ENCODE results near the gene KATNB1.

Gene KATNB1

DNA sequence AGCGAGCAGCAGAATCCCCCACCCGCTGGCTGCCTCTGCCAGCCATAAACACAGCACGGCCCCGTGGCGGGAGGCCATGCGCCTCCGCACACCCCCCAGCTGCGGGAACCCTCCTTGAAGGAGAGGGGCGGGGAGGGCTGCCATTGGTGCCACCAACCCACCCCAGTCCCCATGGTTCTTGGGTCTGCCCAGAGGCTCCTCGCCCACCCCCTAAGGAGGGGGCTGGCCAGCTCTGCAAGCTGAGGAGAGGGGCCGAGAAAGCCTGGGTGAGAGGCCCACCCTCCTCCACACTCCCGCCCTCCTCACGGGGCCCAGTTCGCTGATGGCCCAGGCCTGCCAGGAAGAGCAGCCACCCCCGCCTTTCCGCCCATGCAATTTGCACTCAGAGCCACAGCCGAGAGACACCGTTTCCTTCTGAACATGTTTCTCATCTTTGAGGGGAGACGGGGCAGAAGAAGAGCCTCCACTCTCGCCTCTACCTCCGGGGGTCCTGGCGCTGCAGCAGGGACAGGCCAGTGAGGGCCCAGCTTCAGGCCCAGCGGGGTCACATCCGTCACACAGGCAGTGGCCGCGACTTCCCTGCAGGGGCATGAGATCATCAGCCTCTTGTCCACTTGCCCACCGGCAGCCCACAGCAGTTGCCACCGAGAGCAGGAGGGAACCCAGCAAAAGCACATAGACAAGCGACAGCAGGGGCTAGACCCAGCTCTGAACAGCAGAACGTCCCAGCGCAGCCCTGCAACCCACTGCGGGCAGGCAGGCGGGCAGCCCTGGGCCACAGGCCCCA lies 23.0 kb downstream of the KATNB1 start:
- DNase-seq = no peak

DNA sequence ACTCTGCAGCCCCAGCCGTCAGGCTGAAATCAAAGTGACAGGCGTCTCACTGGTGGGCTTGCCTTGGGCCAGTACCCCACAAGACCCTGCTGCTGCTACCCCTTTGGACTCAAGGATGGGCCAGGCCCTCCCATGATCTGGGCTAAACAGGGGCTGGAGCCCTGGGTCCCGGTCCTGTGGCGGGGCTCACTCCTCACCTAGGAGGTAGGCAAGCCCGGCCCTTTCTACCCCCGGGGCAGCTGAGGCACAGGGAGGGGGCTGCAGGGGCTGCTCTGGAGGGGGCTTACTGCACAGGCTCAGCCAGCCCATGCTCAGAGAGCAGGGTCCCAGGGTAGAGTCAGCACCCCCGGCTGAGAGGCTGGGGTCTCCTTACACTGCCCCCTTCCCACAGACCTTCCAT lies 23.6 kb downstream of the KATNB1 start:
- DNase-seq = no peak

DNA sequence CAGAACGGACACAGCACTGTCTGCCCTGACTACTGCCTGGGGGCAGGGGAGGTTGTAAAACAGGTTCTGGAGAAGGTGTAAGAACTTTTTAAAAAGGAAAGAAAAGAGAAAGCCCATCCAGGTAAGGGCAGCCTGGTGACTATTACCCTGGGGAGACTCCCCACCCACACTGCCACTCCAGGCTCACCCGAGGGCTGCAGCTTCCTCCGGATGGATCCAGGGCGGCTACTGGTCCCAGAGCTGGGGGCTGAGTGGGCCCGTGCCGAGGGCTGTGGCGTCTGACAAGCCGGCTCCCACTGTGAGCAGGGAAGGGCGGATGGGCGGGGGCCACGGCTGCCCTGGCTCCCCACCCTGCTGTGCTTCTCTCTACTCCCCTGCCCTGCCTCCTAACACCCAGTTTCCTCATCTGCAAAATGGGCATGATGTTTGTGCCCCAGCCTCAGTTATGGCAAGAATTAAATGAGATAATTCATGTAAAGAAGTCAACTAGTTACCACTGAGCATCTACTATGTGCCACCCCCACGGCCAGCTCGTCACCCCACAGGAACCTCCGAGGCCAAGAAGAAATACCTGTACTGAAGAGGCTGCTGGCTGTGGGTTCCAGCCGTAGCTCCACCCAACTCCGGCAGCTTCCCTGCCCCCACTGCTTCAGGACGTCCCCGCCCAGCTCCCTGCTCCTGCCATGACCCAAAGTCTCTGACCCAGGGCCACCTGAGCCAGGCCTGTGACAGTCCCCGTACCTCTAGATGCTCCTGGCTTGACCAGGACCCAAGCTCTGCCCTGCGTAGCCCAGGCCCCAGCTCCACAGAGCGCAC lies 24.2 kb downstream of the KATNB1 start:
- DNase-seq = peak in 1 of 3 experiments; percentile 17

DNA sequence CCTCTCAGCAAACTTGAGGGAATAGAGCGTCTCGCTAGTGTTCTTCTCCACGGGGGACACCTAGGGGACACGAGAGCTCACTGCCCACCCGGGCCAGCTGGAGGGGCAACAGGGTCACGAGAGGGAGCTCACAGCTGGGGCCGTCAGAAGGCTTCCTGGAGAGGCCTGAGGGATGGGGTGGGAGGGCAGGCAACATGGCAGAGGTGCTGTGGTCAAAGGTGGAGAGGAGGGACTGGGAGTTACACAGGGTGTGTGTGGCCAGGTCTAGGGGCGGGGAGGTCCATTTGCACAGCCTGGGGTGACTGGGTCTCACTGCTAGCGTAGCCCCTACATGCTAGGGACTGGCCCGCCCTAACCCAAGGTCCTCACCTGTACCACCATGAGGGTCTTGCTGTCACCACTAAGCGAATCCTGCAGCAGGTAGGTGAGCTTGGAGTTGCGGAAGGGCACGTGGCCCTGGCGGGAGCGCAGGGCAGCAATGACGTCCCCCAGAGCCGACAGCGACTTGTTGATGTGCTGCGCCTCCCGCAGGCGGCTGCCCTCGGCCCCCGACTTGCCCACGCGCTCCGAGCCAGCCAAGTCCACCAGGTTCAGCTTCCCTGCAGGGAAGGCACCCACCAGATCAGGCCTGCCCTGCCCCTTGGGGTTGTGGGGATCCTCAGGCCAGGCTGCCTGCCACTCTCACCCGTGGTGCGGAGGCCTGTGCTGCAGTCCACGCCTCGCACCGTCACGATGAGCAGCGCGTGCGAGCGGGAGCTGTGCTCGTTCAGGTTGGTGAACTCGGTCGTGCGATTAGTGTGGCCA lies 25.0 kb downstream of the KATNB1 start:
- no peak for DNase-seq

DNA sequence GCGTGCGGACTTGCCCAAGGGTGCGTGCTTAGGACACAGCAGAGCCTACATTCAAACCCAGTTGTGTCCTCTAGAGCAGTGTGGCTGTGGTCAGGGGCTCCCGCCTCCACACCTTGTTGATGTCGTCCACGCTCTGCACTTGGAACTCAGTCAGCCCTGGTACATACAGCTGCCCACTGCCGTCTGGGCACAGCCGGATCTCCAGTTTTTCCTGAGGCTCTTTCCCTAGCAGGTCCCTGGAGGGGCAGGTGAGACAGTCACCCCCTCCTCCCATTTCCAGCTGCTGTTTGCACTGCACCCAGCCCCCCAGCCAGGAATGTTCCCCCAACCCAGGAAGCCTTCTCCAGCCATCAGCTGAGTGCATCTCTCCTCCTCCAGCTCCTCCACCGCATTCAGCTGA lies 25.7 kb downstream of the KATNB1 start:
- peak in 1 of 3 experiments; percentile 10 for DNase-seq

DNA sequence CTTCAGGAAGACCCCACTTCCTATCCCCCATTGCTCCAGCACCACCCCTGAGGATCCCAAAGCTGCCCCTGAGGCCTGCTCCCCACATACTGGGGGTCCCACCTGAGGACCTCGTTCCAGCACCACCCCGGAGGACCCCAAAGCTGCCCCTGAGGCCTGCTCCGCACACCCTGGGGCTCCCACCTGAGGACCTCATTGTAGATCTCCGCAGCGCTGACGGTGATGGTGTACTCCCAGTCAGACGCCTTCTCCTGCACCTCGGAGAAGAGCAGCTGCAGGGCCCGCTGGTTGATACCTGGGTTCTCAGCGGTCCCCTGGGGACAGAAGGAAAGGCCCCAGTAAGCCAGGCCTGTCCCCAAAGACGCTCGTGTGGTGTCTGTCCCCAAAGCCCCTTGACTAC lies 26.4 kb downstream of the KATNB1 start:
- no peak for DNase-seq

DNA sequence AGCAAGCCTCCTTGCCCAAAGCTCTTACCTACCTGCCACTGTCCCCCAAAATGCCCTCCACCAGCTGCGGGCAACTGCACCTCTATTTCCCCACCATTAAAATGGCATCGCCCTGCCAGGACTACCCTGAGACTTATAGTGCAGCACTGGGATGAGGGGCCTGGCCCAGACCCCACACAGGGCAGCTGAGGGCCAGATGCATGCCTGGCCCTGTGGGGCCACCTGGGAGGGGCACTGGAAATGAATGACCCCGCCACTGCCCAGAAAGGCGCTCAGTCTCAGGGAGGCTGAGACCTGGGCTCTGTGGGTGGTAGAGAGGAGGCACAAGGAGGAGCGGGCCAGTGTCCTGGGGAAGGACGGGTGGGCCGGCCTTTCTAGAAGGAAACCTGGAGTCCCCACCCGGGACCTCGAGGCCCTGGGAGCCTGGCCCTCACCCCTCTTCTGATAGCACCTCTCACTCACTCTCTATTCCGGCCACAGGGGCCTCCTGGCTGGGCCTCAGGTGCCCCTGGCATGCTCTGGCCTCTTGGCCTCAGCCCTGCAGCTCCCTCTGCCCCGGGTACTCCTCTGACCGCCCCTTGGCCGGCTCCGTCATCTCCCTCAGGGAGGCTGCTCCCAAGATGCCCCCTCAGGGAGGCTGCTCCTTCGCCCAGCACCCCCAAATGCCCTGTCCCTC lies 26.9 kb downstream of the KATNB1 start:
- no peak for DNase-seq

DNA sequence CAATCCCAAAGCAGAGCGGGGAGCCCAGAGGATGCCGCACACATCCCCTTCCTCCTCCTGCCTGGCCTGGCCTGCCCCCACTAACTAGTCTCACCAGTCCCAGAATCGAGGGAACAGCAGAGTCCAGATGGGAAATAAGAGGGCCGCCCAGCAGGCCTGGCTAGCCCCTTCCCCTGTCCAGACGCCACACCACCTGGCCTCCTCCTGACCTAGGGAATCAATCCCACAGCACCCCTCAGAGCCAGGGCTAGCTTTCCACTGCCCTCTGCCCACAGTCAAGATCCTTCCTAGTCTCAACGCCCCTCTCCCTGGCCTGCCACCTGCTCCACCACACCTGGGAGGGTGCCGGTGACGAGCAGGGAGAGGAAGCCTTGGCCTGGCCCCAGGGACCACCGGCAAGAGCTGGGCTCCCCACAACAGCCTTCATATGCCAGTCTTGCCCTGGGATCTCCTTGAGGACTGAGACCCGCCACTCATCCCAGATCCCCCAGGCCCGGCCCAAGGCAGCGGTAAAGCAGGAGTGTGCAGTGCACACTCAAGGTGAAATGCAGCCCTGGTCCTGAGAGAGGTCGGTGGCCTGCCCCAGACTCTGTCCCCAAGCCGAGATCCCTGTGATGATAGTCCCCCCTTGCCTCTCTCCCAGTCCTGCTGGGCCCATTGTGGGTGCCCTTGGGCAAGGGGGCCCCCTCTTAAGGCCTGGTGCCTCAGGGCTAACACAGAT lies 27.9 kb downstream of the KATNB1 start:
- DNase-seq = no peak

DNA sequence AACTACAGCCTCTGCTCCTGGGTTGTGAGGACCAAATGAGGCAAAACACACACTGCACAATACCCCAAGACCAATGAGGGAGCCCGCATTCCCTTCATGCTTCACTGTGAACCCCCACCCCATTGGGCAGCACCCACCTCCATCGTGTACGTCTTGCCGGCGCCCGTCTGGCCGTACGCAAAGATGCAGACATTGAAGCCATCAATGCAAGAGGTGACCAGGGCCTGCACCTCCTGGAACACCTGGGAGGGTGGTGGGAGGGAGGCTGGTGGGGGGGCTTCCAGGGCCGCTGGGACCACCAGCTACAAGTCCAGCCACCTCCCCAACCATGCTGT lies 28.4 kb downstream of the KATNB1 start:
- no peak for DNase-seq

DNA sequence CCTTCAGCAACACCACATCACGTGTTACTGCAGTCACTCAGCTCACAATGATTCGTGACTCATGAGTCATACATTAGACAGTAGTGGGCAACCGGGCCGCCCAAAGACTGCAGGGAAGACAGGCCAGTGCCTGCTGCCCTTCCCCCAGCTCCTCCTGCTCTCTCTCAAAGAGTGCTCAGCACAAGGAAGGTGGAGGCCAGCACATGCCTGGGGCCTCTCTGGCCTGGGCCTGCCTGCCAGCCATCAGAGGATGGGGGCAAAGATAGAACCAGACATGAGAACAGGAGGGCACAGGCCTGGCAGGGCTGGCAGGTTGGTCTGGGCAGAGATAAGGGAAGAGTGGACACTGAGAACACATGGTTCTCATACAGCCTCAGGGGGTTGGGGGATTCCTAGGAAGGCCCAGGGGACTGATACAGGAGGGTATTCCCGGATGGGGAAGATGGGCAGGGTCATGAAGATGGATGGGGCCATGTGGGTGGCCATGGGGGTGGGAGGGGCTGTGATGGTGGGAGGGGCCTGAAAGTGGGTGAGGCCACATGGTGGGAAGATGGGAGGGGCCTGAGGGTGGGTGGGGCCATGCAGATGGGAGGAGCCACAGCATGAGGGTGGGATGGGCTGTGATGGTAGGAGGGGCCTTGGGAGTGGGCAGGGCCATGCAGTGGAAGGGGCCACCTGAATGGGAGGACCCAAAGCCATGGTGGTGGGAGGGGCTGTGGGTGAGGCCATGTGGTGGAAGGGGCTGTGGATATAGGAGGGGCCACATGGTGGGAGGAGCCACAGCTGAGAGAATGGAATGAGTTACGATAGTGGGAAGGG lies 29.0 kb downstream of the KATNB1 start:
- peak in 1 of 3 experiments; percentile 5 for DNase-seq

DNA sequence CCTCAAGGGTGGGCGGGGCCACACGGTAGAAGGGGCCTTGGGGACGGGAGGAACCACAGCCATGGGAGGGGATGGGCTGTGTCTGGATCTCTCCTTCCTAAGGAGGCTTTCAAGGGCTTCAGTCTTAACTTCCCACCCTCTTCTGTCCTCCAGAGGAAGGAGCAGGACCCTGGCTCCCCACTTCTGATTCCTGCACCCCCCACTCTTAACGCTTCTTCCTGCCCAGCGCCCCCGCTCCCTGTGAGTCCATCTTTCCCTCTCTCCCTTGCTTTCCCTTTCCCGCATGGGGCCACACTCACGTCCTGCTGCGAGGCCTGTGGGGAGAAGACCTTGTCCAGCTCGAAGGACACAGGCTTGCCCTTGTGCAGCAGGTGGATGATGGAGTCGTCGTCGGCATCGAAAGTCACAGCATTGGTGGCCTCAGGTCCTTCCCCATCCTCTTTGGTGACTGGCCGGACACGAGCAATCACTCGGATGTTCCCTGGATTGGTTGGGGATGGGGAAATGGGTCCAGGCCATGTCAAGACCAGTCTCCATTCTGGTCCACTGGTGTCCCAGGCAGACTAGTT lies 29.7 kb downstream of the KATNB1 start:
- DNase-seq = no peak

DNA sequence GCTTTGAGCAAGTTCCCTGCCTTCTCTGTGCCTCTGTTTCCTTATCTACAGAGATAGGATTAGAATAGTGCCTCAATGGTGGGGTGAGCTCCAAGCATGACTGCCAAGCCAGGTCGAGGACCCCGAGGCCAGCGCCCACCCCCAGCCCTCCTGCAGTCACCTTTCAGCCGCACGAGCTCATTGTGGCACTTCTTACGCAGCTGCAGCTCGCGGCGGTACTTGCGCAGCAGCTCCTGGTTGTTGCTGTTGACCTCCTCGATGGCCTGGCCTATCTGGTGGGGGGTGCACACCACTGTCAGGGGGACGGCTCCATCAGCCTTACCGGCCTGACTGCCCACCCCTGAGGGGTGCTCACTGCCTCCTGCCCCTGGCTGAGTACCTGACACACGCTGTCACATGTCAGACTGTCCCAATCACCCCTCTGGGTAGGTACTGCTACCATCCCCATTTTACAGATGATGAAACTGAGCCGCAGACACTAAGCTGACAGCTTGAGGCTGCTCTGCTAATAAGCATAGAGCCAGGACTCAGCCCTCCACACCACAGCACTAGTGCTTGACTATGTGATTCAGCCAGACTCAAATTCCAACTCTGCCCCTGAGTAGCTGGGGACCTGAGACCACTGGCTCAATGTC lies 31.3 kb downstream of the KATNB1 start:
- no peak for DNase-seq

DNA sequence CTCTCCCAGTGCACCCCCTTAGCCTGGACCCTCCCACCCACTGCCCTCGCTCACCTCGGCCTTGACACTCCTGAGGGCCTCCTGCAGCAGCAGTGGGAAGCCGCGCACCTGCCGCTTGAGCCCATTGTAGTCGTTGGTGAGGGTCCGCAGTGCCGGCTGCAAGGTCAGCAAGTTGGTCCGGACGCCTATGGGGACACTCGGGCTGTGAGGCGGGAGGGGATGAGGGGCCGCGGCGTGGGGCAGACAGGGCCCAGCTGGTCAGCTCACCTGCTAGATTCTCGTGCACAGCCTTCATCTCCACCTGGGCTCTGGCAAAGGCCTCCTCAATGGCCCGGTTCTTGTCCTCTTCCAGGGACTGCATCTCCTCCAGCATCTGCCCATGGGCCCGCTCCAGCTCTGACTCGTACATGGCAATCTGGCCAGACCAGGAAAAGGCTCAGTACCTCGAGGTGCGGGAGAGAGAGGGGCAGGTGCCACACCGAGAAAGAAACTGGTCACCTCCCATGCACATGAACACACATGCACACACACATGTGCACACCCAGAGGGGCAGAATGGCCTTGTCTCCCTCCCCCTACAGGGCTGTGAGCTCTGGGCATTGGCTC lies 34.1 kb downstream of the KATNB1 start:
- no peak for DNase-seq

DNA sequence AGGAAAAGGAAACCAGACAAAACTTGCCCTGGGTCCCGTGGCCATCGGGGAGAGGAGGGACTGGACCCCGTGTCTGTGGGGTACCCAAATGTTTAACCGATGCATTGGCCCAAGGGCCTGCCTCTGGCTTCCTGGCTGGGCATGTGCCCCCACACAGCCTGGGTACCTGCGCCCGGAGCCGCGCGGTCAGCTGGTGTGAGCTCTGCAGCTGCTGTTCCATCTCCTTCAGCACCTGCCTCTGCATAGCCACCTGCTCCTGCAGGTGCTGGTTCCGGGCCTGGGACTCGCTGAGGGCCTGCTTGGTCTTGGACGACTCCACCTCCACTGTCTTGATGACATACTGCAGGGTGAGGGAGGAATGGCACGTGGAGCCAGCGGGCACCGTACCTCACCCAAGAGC lies 34.8 kb downstream of the KATNB1 start:
- peak in 1 of 3 experiments; percentile 68 for DNase-seq

DNA sequence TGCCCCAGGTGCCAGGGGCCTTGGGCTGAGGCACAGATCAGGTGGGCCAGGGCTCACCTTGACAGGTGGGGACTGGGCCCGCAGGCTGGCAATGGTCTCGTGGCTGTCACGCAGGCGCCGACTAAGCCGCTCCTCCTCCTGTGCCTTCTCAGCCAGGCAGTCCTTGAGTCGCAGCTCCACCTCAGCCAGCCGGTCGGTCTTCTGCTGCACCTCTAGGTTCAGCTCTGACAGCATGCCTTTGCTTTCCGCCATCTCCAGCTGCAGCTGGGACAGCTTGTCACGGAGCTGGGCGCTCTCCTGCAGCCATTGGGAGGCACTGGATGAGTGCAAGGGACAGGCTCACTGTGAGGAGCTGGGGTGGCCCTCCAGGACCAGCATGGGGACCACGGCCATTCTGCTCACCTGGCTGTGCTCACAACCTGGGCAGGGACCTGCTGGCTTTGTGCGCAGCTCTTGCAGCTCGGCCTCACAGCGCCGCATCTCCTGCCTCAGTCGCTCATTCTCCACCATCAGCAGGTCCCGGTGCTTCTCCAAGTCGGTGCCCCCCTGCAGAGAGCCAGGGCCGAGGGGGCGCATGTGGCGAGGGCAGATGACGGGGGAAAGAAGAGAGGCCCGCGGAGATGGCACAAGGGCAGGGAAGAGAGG lies 35.7 kb downstream of the KATNB1 start:
- DNase-seq = no peak

DNA sequence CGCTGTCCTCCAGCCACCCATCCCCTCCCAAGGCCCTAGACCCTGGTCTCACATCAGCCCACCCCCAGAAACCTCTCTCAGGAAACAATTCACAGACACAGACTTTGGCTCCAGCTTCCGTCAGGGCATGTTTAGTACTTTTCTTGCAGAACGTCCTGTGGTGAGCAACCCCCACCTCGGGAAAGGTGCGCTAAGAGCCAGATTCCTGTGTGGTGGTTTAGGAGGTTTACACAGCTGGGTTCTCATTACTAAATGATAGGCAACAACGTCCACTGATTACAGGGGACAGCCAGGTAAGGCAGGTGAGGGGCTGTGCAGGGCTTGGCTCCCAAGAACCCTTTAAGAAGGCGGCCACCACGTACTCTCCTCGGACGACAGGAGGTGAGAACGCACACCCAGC lies 37.4 kb downstream of the KATNB1 start:
- peak in 1 of 3 experiments; percentile 33 for DNase-seq

DNA sequence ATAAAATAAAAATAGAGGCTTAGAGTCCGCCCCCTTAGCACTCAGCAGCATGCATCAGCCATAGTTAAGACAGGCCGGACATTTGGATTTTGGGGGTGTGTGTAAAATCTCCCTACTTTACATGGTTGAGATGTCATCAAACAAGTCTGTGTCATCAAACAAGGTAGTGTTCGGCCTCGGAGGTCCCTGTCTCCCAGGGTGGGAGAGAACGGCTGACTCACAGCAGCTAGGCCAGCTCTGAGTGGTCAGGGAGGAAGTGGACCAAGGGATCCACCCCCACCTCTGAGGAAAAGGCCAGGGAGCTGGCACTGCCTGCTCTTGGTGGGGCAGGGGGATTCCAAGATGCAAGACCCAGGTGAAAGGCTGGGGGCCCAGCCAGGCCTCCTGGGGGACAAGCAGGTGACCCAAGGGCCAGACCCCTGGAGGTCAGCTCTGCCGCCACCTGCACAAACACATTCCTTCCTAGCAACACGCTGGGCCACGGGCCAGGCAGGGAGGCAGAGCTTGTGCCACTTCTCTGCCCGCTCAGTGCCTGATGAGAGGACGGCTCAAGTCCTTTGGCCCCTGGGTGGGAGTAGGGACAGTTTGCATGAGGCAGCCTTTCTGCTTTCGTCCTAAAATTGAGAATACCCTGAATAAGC lies 38.2 kb downstream of the KATNB1 start:
- peak in 2 of 3 experiments; percentile 10 to 45 for DNase-seq

DNA sequence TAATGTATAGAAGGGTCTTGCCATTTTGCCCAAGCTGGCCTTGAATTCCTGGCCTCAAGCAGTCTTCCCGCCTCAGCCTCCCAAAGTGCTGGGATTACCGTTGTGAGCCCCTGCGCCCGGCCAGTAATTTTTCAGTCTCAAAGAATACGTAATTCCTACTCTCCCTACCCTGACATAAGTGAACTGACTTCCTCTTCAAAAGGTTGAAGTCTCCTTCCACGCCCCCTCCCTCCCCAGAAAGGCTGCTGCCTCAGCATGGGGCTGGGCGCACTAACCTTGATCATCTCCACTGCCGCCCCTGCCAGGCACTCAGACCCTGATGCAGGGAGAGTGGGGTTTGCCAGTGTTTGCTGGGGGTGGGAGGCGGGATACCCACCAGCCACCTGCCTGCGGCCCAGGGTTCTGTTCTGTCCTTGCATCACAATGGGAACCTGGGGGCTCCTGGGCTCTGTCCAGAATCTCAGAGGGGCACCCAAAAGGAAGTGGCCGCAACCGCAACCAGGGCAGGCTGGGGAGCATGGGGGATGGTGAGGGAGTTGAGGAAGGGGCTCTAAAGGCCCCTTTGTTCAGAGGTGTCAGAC lies 39.2 kb downstream of the KATNB1 start:
- peak in 1 of 3 experiments; percentile 9 for DNase-seq

Data from NCI-H1417 (cell line).